Suprapubic skin (tissue), 3 donors: ENCODE data around the gene EPHA6.

Source experiments
- EP300 ChIP-seq: sonication (generic); formaldehyde crosslinking; IDR thresholded peaks from one replicate; pipeline ENCODE4 v1.6.1; 2017; ENCODE audit warnings: antibody characterized with exemption
- TF ChIP-seq, protein P1 (sequence below), 2 donors: fragments of 200-600 bp in 1 of 2; fragments of 450-650 bp in 1 of 2; sonication (generic) in 1 of 2; IDR thresholded peaks; one replicate each; pipeline ENCODE4 v1.5.1; 2016 to 2019; ENCODE audit warnings: antibody characterized with exemption in 2 of 2, mild to moderate bottlenecking in 1 of 2, moderate library complexity in 1 of 2

DNA sequence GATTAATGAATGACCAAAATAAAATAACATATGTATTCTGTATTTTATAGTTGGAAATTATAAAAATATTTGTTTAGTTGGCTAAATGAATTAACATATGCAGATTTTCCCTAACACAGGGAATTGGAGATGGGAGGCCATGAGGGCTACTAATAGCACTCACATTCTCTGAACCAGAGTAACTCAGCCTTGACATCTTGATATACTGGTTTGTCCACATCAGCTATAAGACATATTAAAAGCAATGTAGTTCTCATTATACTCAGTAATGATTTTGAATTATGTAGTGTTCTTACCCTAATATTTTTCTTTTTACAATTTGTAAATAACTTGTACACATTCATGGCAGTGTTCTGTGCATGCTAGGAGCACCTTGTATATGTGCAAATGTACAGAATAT lies 255.9 kb downstream of the EPHA6 start:
- no peak for TF ChIP-seq EP300
- TF ChIP-seq, protein P1, sequence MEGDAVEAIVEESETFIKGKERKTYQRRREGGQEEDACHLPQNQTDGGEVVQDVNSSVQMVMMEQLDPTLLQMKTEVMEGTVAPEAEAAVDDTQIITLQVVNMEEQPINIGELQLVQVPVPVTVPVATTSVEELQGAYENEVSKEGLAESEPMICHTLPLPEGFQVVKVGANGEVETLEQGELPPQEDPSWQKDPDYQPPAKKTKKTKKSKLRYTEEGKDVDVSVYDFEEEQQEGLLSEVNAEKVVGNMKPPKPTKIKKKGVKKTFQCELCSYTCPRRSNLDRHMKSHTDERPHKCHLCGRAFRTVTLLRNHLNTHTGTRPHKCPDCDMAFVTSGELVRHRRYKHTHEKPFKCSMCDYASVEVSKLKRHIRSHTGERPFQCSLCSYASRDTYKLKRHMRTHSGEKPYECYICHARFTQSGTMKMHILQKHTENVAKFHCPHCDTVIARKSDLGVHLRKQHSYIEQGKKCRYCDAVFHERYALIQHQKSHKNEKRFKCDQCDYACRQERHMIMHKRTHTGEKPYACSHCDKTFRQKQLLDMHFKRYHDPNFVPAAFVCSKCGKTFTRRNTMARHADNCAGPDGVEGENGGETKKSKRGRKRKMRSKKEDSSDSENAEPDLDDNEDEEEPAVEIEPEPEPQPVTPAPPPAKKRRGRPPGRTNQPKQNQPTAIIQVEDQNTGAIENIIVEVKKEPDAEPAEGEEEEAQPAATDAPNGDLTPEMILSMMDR (IDR thresholded peaks at IDR 0.05): no peak
